ENCODE measurements around the gene ZBTB20.

Gene ZBTB20

GRCh38 chr3:115147329-115148141 is 447 bp upstream of the ZBTB20 start:
- H3K4me3 ChIP-seq (replicated peaks; ENCODE audit: low read depth, low read length) = peak overlapping the region; percentile 75
- TF ChIP-seq, protein P1, sequence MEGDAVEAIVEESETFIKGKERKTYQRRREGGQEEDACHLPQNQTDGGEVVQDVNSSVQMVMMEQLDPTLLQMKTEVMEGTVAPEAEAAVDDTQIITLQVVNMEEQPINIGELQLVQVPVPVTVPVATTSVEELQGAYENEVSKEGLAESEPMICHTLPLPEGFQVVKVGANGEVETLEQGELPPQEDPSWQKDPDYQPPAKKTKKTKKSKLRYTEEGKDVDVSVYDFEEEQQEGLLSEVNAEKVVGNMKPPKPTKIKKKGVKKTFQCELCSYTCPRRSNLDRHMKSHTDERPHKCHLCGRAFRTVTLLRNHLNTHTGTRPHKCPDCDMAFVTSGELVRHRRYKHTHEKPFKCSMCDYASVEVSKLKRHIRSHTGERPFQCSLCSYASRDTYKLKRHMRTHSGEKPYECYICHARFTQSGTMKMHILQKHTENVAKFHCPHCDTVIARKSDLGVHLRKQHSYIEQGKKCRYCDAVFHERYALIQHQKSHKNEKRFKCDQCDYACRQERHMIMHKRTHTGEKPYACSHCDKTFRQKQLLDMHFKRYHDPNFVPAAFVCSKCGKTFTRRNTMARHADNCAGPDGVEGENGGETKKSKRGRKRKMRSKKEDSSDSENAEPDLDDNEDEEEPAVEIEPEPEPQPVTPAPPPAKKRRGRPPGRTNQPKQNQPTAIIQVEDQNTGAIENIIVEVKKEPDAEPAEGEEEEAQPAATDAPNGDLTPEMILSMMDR (IDR thresholded peaks at IDR 0.05; ENCODE audit: low read depth, low read length, missing control alignments) = no peak
- peak; percentile 100 for DNase-seq (ENCODE audit: extremely low read depth, low read depth)

- no peak for DNase-seq (ENCODE audit: extremely low read depth, low read depth)
- H3K4me3 ChIP-seq (replicated peaks; ENCODE audit: low read depth, low read length) = peak overlapping the region; percentile 75
- TF ChIP-seq, protein P1 (IDR thresholded peaks at IDR 0.05; ENCODE audit: low read depth, low read length, missing control alignments) = no peak
Observed at GRCh38 chr3:115146032-115146417, 1.1 kb downstream of the ZBTB20 start.

- DNase-seq (ENCODE audit: extremely low read depth, low read depth) = no peak
- TF ChIP-seq, protein P1 (IDR thresholded peaks at IDR 0.05; ENCODE audit: low read depth, low read length, missing control alignments) = no peak
- no peak overlapping the region for H3K4me3 ChIP-seq (replicated peaks; ENCODE audit: low read depth, low read length)
Observed at GRCh38 chr3:115141033-115141757, 5.9 kb downstream of the ZBTB20 start.

DNA sequence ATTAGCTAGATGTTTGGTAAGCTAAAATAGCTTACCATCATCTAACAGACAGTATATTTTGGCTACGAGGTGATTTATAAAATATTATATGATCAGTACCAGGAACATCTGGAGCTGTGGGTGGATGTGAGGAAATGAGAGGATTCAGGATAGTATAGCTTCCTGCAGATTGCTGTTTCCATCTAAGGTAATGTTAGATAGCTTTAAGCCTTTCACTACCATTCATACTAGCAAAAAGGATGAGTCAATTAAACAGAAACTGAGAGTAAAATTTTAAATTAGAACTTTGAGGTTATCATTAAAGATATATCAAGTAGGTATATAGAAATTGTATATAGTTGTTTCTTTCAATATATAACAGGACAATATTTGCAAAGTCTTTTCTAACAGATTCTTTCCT is 8.0 kb downstream of the ZBTB20 start:
- TF ChIP-seq, protein P1 (IDR thresholded peaks at IDR 0.05; ENCODE audit: low read depth, low read length, missing control alignments) = no peak
- H3K4me3 ChIP-seq (replicated peaks; ENCODE audit: low read depth, low read length) = no peak overlapping the region
- no peak for DNase-seq (ENCODE audit: extremely low read depth, low read depth)

DNA sequence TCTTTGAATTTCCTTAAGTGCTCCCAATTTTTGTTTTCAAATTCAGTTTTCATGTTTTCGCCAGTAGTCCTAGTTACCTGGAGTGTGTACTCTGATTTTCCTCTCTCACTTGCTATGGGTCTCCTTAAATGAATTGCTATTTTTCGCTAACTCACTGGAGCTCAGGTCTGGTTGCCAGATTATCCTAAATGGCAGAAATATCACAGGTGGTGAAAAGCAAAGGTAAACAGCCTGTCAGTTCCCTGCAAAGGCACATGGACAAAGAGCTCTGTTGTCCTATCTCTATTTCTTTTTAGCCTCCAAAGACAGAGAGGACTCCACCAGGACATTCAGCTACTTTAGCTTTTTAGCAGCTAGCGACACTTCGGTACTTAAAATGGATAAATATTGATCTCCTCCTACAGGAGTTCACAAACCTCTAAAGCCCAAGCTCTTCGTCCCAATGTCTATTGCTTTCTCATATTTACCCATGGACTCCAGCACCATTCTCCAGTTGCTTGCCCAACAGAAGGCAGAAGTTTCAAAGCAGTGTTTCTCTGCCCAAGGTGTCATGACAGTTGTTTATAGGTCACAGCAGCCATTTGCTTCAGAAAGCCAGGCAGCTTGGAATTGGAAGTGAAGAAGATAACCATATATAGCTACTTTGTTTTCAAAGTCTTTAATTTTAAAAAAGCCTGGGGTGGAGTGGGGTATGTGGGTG is 12.3 kb downstream of the ZBTB20 start:
- TF ChIP-seq, protein P1 (IDR thresholded peaks at IDR 0.05; ENCODE audit: low read depth, low read length, missing control alignments) = no peak
- H3K4me3 ChIP-seq (replicated peaks; ENCODE audit: low read depth, low read length) = no peak overlapping the region
- DNase-seq (ENCODE audit: extremely low read depth, low read depth) = no peak

DNA sequence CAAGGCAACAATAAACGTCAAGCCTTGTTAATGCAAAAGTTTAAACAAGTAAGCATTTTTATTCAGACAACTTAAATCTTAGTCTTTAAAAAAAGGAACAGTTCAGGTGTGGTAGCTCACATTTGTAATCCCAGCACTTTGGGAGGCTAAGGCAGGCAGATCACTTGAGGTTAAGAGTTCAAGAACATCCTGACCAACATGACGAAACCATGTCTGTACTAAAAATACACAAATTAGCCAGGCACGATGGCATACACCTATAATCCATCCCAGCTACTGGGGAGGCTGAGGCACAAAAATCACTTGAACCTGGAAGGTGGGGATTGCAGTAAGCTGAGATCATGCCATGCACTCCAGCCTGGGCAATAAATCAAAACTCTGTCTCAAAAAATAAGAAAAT is 19.9 kb downstream of the ZBTB20 start:
- DNase-seq (ENCODE audit: extremely low read depth, low read depth) = no peak
- H3K4me3 ChIP-seq (replicated peaks; ENCODE audit: low read depth, low read length) = no peak overlapping the region
- TF ChIP-seq, protein P1 (IDR thresholded peaks at IDR 0.05; ENCODE audit: low read depth, low read length, missing control alignments) = no peak

Data from HFF-Myc (cell line).